MM.1S (cell line): ENCODE data around the gene PAK1.

ENCODE experiments used
- CTCF ChIP-seq: fragments of 300-600 bp; sonication (generic); IDR thresholded peaks from 2 replicates; pipeline ENCODE4 v1.5.1; 2016; ENCODE audit warnings: antibody characterized with exemption, low read length, mixed read lengths
- EZH2 ChIP-seq: fragments of 300-600 bp; sonication (generic); optimal IDR thresholded peaks from 2 replicates; pipeline ENCODE3; 2017; ENCODE audit warnings: low read depth, mild to moderate bottlenecking, antibody characterized with exemption, low read length, mixed read lengths
- EZH2phosphoT487 ChIP-seq: fragments of 300-600 bp; sonication (generic); IDR thresholded peaks from 2 replicates; pipeline ENCODE4 v1.6.1; 2018; ENCODE audit warnings: antibody characterized with exemption, low read length

DNA sequence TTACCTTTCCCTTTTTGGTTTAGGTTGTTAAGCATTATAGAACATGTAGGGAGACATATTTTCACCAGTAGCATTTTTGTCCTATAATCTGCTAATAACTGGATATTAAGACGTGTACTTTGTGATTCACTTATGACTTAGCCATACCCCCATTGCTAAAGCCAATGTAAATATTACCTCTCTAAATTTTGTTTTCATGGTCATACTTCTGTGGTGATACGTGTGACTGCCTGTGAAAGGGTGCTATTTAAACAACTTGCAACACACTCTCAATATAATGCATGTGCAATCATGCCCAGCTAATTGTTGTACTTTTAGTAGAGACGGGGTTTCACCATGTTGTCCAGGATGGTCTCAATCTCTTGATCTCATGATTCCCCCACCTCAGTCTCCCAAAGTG lies 36.2 kb upstream of the PAK1 start:
- TF ChIP-seq CTCF (no peak), EZH2phosphoT487 (no peak), EZH2 (no peak)
